Activated T-cell treated with anti-CD3 and anti-CD28 coated beads for 48 hours (primary cell): Measurements from ENCODE around the gene KCND3.

Experiments
- DNase-seq: peaks from one replicate; pipeline ENCODE4 v3.0.0-alpha.2; 2020; ENCODE audit warnings: low read depth

Gene KCND3

DNA sequence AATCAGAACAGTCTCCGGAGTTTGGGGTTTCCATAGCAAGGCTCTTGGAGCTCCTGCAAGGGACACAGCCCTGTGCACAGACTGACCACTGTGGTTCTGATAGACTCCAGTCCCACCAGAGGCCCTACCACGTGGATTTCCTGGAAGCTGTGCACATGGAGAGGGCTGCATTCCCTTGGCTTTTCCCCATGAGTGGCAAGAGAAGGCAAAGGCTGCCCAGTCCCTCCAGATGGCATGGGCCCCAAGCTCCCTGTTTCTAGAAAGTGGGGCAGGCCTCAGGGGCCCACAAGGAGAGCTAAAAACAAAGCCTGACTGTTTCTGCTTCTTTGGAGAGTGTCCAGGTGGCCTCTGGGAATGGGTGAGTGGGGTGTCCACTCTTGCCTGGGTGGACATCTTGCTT is 146.3 kb downstream of the KCND3 start:
- DNase-seq, result no peak

DNA sequence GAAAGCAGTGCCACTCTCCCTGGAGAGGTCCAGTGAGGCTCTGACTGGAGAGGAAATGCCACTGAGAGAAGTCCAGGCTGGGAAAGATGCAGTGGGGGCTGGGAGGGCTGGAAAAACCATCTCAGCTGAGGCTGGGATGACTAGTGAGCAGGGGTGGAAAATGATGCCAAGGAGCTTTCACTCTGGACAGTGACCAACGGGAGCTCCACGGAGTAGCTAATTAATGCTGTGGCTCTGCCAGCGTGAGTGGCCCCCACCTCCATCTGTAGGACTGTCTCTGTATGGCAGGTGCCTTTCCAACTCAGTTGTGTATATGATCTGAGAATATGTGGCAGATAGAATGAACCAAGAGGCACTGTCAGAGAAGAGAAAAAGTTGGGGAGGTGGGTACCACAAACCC is 147.1 kb downstream of the KCND3 start:
- DNase-seq, result no peak

- no peak for DNase-seq
Measured at GRCh38 chr1:111841746-111842145, 147.7 kb downstream of the KCND3 start.

GRCh38 chr1:111841189-111841588 is 148.3 kb downstream of the KCND3 start:
- no peak for DNase-seq

DNA sequence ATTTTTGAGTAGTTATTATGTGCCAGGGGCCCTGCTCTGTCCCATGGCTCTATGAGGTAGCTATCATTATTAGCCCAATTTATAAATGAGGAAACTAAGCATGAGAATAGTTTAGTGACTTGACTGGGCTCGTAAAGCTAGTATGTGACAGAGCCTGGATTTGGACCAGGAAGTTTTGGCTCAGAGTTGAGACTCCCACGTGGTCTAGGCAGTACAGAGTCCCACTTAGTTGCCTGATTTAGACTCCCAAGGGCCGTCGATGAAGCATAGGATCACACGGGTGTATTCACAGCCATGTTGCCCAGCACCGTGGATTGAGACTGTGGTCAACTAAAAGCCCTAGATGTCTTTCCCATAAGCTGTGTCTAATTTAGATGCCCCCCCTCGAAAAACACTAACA is 152.1 kb downstream of the KCND3 start:
- DNase-seq, result no peak

DNA sequence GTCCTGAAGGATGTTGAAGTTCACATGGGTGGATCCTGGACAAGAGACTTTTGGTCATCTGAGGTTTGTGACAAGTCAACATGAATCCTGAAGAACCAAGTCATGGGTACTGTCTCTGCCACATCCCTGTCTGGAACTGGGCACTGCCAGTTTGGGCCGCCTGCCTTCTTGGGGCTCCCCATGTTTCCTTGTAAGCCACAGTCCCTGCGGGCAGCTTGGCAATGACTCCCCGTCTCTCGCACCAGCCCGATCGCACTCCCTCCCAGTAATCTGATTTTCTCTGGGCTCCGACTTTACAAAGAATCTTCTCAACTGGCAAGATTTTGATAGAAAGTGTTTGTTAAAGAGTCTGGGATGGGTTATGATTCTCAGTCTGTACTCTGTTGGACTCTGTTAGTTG is 153.4 kb downstream of the KCND3 start:
- DNase-seq, result no peak

DNA sequence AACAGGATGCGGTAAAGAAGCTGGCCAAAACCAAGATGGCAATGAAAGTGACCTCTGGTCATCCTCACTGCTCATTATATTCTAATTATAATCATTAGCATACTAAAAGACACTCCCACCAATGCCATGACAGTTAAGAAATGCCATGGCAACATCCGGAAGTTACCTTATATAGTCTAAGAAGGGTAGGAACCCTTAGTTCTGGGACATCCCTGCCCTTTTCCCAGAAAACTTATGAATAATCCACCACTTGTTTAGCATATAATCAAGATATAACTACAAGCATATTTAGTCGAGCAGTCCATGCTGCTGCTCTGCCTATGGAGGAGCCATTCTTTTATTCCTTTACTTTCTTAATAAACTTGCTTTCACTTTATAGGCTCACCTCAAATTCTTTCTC is 154.0 kb downstream of the KCND3 start:
- no peak for DNase-seq

DNA sequence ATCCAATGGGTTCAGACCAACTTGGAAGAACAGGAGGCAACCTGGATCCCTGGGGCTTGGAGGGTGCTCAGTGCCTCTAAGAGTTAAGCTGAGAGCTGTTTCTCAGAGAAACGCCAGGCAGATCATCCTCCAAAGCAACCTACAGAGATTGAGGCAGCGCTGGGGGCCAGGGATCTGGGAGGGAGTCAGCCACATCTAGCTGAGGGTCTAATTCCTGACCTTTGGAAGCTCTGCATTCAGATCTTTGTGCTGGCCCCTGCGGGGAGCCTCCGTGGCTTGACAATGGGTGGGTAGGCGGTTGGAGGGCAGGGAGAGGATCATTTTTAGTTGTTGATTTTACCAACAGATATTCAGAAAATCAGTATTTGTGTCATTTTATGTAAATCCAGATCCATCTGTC is 154.5 kb downstream of the KCND3 start:
- DNase-seq, result no peak

GRCh38 chr1:111833334-111833733 is 156.1 kb downstream of the KCND3 start:
- no peak for DNase-seq

DNA sequence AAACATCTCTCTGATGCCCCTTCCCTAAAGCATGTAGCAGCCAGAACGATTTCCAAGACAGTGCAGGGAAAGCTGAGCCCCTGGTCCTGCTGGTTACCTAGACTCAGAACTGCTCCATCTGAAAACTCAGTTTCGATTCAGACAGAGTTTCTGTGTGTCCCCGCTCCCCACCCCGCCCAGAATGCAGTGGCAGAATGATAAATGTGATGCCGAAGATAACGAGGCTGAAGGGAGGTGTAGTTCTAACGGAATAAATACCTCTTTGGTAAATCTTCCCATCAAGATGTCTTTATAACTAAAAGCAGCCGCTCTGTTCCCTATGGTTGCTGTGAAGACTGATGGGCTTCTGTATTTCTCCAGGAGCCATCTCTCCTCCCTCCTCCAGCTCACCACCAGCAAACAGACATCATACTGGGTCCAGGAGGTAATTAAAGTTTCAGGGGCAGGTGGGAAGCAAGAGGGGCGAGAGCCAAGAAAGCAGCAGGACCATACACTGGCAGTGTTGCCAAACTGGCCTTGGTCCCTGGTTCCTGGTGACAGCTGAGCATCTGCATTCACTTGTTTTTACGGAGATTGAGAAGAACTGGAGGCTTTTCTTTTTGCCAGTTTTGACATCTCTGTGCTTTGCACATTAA is 156.8 kb downstream of the KCND3 start:
- no peak for DNase-seq

- DNase-seq, result no peak
Measured at GRCh38 chr1:111831153-111831552, 158.3 kb downstream of the KCND3 start.

DNA sequence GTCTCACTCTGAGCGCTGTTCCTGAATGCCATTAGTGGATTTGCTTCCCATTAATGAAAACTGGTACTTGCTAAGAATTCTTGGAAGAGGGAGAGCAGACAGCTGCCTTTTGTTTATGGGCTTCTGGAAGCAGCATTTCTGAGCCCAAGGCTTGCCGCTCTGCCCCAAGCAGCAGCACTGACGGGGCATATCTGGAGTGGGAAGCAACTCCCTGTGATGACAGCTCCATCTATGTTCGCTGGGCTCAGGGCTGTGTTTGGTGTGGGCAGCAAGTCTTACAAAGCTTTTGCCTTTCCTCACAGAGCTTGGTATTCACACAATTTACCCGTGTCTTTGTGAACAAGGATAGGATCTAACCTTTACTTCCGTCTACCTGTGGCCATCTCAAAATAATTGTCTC is 161.5 kb downstream of the KCND3 start:
- DNase-seq, result no peak

DNA sequence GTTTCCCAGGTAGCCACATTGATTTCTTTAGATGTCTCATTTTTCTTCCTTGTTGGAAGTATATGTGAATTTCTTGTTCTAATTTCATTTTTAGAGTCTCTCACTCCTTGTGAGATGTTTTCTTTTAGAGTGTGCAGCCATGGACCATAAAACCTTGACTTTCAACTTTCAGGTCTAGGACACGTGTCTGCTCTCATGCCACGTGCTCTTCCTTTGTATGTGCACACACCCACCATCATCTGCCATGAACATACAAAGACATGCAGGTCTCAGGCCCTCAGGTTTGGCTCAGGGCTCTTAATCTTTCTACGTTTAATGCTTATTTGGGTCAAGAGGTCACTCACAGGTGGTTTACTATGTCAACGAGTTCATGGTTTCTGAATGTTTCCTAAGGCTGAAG is 163.2 kb downstream of the KCND3 start:
- DNase-seq, result no peak

- DNase-seq, result no peak
Measured at GRCh38 chr1:111825217-111825616, 164.3 kb downstream of the KCND3 start.

DNA sequence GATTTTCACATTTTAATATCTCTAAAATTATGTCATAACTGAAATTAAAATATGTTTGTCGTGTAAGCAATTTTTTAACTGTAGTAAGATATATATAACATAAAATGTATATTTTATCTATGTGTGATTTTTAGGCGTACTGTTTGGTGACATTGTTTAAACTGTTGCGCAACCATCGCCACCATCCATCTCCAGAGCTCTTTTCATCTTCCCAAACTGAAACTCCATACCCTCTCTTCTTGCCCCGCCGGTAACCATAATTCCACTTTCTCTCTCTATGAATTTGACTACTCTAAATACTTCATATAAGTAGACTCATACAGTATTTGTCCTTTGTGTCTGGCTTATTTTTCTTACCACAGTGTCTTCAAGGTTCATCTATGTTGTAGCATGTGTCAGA is 167.3 kb downstream of the KCND3 start:
- DNase-seq, result no peak

DNA sequence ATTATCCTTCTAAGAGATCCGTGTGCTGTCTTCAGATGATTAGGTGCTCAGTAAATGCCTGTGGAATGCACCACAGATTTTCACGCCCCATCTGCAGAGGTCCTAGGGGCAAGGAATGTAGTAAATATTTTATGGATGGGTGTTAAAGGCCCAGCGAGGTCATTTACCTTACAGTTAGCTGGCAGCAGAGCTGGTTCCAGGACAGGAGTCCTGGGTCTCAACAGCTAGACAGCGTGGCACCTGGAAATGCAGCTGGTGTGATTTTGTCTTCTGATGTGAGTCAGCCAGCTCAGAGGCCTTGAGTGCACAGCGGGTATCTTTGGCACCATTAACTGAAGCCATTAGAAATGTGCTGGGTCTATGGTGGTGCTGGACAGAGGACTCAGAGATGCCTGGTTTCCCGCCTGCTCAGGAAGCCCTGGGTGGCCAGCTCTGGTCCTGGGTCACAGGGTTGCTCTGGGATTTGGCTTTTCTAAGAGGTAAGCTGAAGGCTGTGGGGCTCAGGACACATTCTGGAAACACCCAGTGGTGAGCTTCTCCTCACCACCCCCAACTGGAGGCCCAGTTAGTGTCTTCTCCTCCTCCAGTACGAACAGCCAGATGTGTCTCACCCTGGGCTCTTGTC is 168.2 kb downstream of the KCND3 start:
- no peak for DNase-seq

DNA sequence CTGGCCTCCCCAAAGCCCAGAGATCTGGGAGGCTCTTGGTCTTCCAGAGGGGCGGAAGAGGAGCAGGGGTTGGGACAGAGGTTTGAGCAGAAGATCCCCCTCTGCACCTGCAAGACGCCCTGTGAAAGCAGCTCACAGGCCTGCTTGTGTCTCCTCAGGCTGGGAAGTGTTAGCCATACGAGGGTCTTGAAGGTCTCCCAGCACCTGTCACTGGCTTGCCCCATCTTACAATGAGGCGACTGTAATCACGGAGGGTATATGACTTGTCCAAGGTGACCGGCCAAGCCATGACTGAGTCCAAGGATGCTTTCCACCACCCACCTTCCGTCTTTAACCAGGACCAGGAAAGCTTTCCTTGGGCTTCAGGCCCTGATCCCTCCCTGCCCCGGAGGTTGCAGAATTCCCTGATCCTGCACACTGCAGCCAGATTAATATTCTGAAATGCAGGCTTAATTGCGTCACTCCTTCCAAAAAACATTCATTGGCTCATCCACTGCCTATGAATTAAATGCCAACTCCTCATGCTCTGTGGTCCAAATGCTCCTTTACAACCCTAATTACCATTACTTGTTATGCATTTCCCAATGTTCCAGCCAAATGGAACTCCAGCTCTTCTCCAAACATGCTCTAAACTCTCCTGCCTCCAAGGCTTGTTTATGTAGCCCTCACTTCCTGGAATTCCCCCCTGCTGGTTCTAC is 169.8 kb downstream of the KCND3 start:
- DNase-seq, result no peak

DNA sequence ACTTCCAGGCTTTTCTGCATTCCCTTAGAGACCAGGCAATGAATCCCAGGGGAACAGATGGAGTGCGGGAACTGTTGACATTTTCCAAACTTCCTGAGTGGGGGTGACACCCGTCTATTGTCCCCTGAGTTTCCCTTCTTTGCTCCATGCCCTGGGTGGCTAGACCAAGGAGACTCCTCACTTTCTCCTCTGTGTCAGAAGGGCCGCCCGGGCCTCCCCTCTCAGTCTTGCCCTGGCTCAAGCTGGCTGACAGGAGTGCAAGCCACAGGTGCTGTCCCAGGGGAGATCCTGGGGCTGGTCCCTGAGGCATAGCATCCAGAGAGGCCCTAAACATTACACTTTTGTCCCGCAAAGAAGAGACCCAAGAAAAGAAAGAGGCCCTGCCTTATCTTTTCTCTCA is 170.9 kb downstream of the KCND3 start:
- DNase-seq, result no peak

DNA sequence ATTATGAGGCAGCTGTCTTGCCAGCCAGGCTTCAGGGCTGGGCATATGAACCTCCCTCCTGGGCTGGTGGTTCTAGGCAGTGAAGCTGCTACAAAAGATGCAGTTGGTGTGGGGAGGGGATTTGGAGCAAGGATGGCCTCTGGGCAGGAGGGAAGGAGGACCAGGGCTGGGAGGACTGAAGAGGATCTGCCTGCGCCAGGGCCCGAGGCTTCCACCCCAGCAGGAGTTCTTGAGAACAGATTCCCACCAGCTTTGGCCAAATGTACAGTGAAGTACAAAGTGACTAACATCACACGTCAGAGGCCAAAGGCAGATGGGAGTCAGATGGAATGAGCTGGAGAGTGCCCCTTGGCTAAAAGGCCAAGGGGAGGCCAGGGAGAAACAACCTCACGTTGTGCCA is 171.4 kb downstream of the KCND3 start:
- no peak for DNase-seq

DNA sequence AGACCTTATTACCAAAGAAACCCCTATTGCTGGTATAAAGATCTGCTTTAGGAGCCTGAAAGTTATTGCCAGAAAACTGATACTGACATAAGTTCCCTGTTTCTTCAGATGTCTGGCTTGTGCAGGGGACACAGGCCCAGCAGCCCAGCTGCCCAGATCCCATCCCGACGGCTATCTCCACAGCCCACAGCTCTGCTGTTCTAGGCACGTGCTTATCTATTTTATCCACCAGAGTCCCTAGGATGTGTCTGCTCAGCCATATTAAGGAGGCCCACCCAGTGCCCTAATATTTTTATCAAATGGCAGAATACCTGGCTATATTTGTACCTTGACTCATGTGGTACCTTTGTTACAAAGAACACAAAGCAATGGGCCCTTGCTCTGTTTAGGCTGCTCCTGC is 174.8 kb downstream of the KCND3 start:
- no peak for DNase-seq

GRCh38 chr1:111814305-111814628 is 175.2 kb downstream of the KCND3 start:
- no peak for DNase-seq

DNA sequence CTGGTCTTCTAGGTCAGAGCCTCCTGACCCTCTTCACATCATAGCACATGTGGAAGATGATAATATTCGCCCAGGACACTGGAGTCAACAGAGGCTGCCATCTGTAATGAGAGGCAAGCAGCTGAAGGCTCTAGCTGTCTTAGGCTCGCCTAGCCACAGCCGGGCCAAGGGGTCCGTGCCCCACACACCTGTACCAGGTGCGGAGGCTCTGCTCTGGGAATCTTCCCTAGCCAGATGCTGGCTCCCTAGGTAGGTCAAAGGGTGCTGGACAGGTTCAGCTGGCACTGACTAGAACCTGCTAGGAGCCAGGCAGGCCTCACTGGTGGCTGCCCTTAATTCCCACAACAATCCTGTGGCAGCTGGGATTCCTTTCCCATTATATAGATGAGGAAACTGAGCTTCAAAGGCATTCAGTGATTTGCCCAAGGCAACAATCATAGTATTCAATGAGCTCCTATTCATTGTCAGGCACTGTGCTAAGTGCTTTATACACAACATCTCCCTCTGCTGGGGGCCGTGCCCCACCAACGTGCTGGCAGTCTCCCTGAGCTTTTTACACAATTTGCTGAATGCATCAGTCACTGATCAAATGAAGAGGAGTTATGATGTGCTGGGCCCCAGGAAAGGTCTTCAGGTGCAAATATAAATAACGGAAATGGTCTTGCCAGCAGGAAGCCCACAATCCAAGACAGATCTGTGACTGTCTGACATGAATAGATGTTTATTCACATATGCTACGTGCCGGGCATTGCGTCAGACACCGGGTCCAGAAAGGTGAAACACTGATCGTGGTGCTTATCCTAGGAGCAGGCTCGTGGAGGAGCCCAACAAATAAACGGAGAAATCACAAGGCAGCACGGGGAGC is 175.8 kb downstream of the KCND3 start:
- DNase-seq, result no peak

DNA sequence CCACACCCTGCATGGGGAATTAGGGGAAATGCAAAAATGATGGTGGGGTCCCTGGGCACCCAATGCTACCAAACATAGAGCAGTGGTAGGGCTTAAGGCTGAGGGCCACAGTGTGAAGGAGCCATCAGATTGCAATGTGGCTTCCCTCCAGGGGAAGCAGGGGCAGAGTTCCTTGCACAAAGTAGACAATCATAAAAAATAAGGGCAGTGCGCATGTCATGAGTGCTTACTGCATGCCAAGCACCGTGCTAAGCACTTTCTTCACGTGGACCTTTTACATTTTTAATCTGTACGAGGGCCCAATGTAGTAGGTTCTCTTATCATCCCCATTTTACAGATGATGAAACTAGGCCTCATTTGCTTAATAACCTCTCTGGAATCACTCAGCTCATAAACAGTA is 177.2 kb downstream of the KCND3 start:
- no peak for DNase-seq
